Measurements from ENCODE around the gene C4A.
"Not testable (repeated sequence)": the region's sequence is repeated elsewhere in the genome, so short reads cannot be mapped to it uniquely, and the experiment has no call there.

- TF ChIP-seq, protein P1, sequence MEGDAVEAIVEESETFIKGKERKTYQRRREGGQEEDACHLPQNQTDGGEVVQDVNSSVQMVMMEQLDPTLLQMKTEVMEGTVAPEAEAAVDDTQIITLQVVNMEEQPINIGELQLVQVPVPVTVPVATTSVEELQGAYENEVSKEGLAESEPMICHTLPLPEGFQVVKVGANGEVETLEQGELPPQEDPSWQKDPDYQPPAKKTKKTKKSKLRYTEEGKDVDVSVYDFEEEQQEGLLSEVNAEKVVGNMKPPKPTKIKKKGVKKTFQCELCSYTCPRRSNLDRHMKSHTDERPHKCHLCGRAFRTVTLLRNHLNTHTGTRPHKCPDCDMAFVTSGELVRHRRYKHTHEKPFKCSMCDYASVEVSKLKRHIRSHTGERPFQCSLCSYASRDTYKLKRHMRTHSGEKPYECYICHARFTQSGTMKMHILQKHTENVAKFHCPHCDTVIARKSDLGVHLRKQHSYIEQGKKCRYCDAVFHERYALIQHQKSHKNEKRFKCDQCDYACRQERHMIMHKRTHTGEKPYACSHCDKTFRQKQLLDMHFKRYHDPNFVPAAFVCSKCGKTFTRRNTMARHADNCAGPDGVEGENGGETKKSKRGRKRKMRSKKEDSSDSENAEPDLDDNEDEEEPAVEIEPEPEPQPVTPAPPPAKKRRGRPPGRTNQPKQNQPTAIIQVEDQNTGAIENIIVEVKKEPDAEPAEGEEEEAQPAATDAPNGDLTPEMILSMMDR (conservative IDR thresholded peaks at IDR 0.05; ENCODE audit: low read depth, low read length) = not testable (repeated sequence)
- TF ChIP-seq CHD1 (IDR thresholded peaks at IDR 0.05; ENCODE audit: low read depth, low read length); ELK1 (IDR thresholded peaks at IDR 0.05; ENCODE audit: borderline replicate concordance, low read depth, low read length); RAD21 (IDR thresholded peaks at IDR 0.05; ENCODE audit: low read length); BHLHE40 (IDR thresholded peaks at IDR 0.05; ENCODE audit: low read depth, low read length); RFX5 (IDR thresholded peaks at IDR 0.05; ENCODE audit: low read depth, low read length); POLR2A (IDR thresholded peaks at IDR 0.05; ENCODE audit: low read depth, low read length); CEBPB (IDR thresholded peaks at IDR 0.05; ENCODE audit: low read depth, low read length); MAFK (IDR thresholded peaks at IDR 0.05; ENCODE audit: low read depth, low read length); SMC3 (IDR thresholded peaks at IDR 0.05; ENCODE audit: low read depth, low read length): not testable (repeated sequence)
- TF ChIP-seq, protein P2, sequence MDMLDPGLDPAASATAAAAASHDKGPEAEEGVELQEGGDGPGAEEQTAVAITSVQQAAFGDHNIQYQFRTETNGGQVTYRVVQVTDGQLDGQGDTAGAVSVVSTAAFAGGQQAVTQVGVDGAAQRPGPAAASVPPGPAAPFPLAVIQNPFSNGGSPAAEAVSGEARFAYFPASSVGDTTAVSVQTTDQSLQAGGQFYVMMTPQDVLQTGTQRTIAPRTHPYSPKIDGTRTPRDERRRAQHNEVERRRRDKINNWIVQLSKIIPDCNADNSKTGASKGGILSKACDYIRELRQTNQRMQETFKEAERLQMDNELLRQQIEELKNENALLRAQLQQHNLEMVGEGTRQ (IDR thresholded peaks at IDR 0.05; ENCODE audit: low read depth, low read length) = not testable (repeated sequence)
Observed at GRCh38 chr6:32041385-32041784, 59.5 kb downstream of the C4A start.
